ENCODE data around the gene SNX11. TPM values are rescaled to one million over a fixed set of nuclear protein-coding genes. Genes with fewer than 3 reads are reported as not detected.
"Not testable (repeated sequence)": the region's sequence is repeated elsewhere in the genome, so short reads cannot be mapped to it uniquely, and the experiment has no call there.

SNX11 gene
- total RNA-seq, 1 donor from 2014 or later: 145 TPM

- Mint-ChIP-seq H3K27me3 (no peaks in the 10 kb centered on the region), H3K4me1 (no peaks in the 10 kb centered on the region), H3K36me3 (ENCODE audit: low read depth) (peaks cover 52% of the 10 kb centered on the region), H3K27ac (no peak overlapping the region), H3K4me3 (no peak overlapping the region), H3K9me3 (no peaks in the 10 kb centered on the region)
- TF ChIP-seq CTCF (IDR thresholded peaks at IDR 0.05): no peak
- DNase-seq (peak; percentile 36), ATAC-seq (ENCODE audit: low read depth) (peak; percentile 93)
- ChIA-PET POLR2A (interaction anchor here (0.6 to 1.6 kb wide), 4 partner anchors 36 to 56 kb away, joined by 3 to 8 read pairs (median 3); no protein-coding TSS in a partner anchor), CTCF (interaction anchor here (0.6 to 6.9 kb wide), 23 partner anchors 8 to 554 kb away, joined by 3 to 148 read pairs (median 4); partner anchors contain the start of gene CDK5RAP3)
- intact Hi-C loops (cut with micrococcal nuclease): loop anchor here (1.0 kb wide), 5 partner anchors 27 to 125 kb away; partner anchors contain the start of gene COPZ2
Measured at GRCh38 chr17:48074322-48075081, 33.1 kb upstream of the SNX11 start.

GRCh38 chr17:48077152-48077551, 30.4 kb upstream of the SNX11 start:
- H3K27ac Mint-ChIP-seq; H3K4me1 Mint-ChIP-seq; H3K4me3 Mint-ChIP-seq; H3K27me3 Mint-ChIP-seq; DNase-seq; ATAC-seq (ENCODE audit: low read depth); intact Hi-C loops (cut with micrococcal nuclease); H3K9me3 Mint-ChIP-seq: not testable (repeated sequence)
- H3K36me3 Mint-ChIP-seq (ENCODE audit: low read depth): peaks cover 37% of the 10 kb centered on the region
- ChIA-PET CTCF (interaction anchor here (6.9 to 7.4 kb wide), 2 partner anchors 51 to 55 kb away, joined by 148 to 169 read pairs; no protein-coding TSS in a partner anchor), POLR2A (interaction anchor here (0.7 to 1.3 kb wide), 3 partner anchors 29 to 135 kb away, joined by 4 to 5 read pairs (median 4); partner anchors contain the start of gene NFE2L1)

GRCh38 chr17:48081858-48082257, 25.7 kb upstream of the SNX11 start:
- Mint-ChIP-seq H3K27me3 (no peaks in the 10 kb centered on the region), H3K4me1 (peaks cover 2% of the 10 kb centered on the region), H3K4me3 (no peak overlapping the region), H3K36me3 (ENCODE audit: low read depth) (peaks cover 5% of the 10 kb centered on the region), H3K9me3 (no peaks in the 10 kb centered on the region), H3K27ac (no peak overlapping the region)
- CTCF ChIA-PET: interaction anchor here (0.8 to 7.4 kb wide), 12 partner anchors 8 to 56 kb away, joined by 3 to 169 read pairs (median 6); partner anchors contain the start of gene SNX11
- DNase-seq (no peak), ATAC-seq (ENCODE audit: low read depth) (no peak)
- POLR2A ChIA-PET: interaction anchor here (0.7 to 1.2 kb wide), 3 partner anchors 25 to 37 kb away, joined by 3 to 8 read pairs (median 3); partner anchors contain the start of gene SNX11
- TF ChIP-seq CTCF (IDR thresholded peaks at IDR 0.05): no peak
- intact Hi-C loops (cut with micrococcal nuclease): loop anchor here (2.0 kb wide), 1 partner anchor 537 kb away; no protein-coding TSS in a partner anchor

GRCh38 chr17:48084932-48085331, 22.6 kb upstream of the SNX11 start:
- no peak for TF ChIP-seq CTCF (IDR thresholded peaks at IDR 0.05)
- ATAC-seq (ENCODE audit: low read depth) (no peak), DNase-seq (no peak)
- intact Hi-C loops (cut with micrococcal nuclease): no loop called here
- ChIA-PET CTCF (interaction anchor here (0.6 to 6.5 kb wide), 3 partner anchors 27 to 59 kb away, joined by 3 to 49 read pairs (median 3); no protein-coding TSS in a partner anchor), POLR2A (interaction anchor here (0.9 kb wide), 1 partner anchor 27 kb away, joined by 3 read pairs; no protein-coding TSS in a partner anchor)
- no peaks in the 10 kb centered on the region for H3K9me3 Mint-ChIP-seq
- H3K27me3 Mint-ChIP-seq: no peaks in the 10 kb centered on the region
- H3K4me1 Mint-ChIP-seq: peaks cover 5% of the 10 kb centered on the region
- peaks cover 10% of the 10 kb centered on the region for H3K36me3 Mint-ChIP-seq (ENCODE audit: low read depth)
- no peak overlapping the region for H3K4me3 Mint-ChIP-seq
- H3K27ac Mint-ChIP-seq: no peak overlapping the region

GRCh38 chr17:48093341-48094045, 14.1 kb upstream of the SNX11 start:
- peaks cover 30% of the 10 kb centered on the region for H3K36me3 Mint-ChIP-seq (ENCODE audit: low read depth)
- no peaks in the 10 kb centered on the region for H3K27me3 Mint-ChIP-seq
- intact Hi-C loops (cut with micrococcal nuclease): no loop called here
- no peak for ATAC-seq (ENCODE audit: low read depth)
- H3K9me3 Mint-ChIP-seq: no peaks in the 10 kb centered on the region
- DNase-seq: no peak
- no peak overlapping the region for H3K27ac Mint-ChIP-seq
- no peak overlapping the region for H3K4me3 Mint-ChIP-seq
- CTCF ChIA-PET: interaction anchor here (1.1 kb wide), 1 partner anchor 14 kb away, joined by 4 read pairs; no protein-coding TSS in a partner anchor
- H3K4me1 Mint-ChIP-seq: peaks cover 14% of the 10 kb centered on the region
- TF ChIP-seq CTCF (IDR thresholded peaks at IDR 0.05): no peak
- POLR2A ChIA-PET: no interaction called here
